T-helper 1 cell treated with Interleukin-12 subunit alpha and Interleukin-12 subunit beta and Interleukin-4 antibody, amounts not matched to agents 30 μg/mL and 1 μg/mL, for 36 hours (primary cell): Measurements from ENCODE around the gene POLR2E.
"Not testable (repeated sequence)": the region's sequence is repeated elsewhere in the genome, so short reads cannot be mapped to it uniquely, and the experiment has no call there.

Experiments used
- H3K27ac Mint-ChIP-seq: one replicate; pipeline ENCODE4 v1.8.0; 2021; ENCODE audit warnings: mild to moderate bottlenecking, mixed read lengths
- H3K27me3 Mint-ChIP-seq: one replicate; pipeline ENCODE4 v1.8.0; 2021; ENCODE audit warnings: low read depth, mixed read lengths
- H3K36me3 Mint-ChIP-seq: one replicate; pipeline ENCODE4 v1.8.0; 2021; ENCODE audit warnings: low read depth, mixed read lengths
- H3K4me1 Mint-ChIP-seq: one replicate; pipeline ENCODE4 v1.8.0; 2021; ENCODE audit warnings: low read depth, mixed read lengths
- H3K4me3 Mint-ChIP-seq: one replicate; pipeline ENCODE4 v1.8.0; 2021; ENCODE audit warnings: mild to moderate bottlenecking, moderate library complexity, mixed read lengths
- H3K9me3 Mint-ChIP-seq: one replicate; pipeline ENCODE4 v1.8.0; 2021; ENCODE audit warnings: mixed read lengths

The POLR2E gene

DNA sequence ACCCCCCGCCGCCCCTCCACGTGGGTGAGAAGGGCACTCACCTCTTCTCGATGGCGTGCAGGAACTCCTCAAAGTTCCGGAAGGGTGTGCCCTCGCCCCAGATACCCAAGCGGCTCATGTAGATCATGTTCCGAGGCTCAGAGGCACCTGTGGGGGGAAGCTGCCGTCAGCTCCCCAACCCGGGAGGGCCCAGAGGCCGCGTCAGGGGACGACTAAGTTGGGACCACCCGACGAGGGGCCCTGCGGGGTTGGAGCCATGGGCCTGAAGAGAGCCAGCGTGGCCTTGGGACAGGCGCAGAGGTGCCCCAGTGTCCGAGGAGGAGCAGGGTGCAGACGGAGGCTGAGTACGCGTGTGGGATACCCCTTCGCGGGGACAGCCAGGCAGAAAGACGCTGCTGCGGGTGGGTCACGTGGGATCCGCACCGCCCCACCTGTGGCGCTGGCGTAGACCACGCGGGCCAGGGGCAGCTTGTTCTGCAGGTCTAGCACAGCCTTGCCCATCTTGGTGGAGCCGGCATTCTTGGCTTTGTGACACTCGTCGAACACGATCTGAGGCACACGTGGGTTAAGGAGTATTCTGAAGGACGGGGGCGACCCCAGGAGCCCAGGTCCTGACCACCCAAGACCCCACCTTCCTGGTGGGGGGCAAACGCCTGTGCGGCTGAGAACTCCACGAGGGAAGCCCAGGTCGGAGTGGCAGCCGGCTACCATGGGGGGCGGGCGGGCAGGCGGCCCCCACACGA lies 24.5 kb upstream of the POLR2E start:
- peaks cover 5% of the 10 kb centered on the region for H3K4me1 Mint-ChIP-seq
- H3K4me3 Mint-ChIP-seq: no peak overlapping the region
- H3K27me3 Mint-ChIP-seq: no peaks in the 10 kb centered on the region
- H3K9me3 Mint-ChIP-seq: no peaks in the 10 kb centered on the region
- H3K27ac Mint-ChIP-seq: no peak overlapping the region
- peaks cover 17% of the 10 kb centered on the region for H3K36me3 Mint-ChIP-seq

DNA sequence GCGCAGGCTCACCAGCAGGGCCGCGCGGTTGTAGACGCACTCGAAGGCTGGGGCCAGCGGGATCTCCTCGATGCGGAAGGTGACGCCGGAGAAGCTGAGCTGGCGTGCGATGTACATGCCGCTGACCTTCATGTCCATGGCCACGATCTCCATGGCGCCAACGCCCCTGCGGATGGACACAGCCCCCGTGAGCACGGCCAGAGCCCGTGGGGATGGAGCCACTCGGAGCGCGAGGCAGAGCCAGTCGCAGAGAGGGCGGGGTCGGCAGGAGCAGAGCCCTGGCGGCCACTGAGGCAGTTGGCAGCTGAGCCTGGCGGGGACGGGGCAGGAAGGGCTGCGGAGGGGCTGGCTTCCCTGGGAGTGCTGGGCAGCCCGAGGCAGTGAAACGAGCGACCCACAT lies 23.8 kb upstream of the POLR2E start:
- H3K9me3 Mint-ChIP-seq: no peaks in the 10 kb centered on the region
- no peaks in the 10 kb centered on the region for H3K27me3 Mint-ChIP-seq
- H3K4me1 Mint-ChIP-seq: peaks cover 5% of the 10 kb centered on the region
- no peak overlapping the region for H3K4me3 Mint-ChIP-seq
- H3K27ac Mint-ChIP-seq: no peak overlapping the region
- peaks cover 17% of the 10 kb centered on the region for H3K36me3 Mint-ChIP-seq

DNA sequence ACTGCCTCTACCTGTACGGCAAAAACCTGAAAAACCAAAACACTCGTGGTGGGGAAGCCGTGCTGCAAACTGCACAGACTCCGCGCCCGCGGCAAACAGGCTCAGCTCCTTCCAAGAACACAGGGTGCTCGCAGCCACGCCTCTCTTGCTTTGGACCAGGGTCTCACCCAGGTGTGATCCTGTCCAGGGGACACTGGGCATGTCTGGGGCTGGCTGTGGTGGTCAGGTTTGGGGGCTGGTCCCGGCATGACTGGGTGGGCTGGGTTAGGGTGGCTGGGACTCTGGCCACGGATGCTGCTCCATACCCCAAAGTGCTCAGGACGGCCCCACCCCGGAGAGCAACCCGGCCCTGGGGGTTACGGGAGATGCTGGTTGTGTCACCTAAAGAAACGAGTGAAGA lies 22.5 kb upstream of the POLR2E start:
- no peaks in the 10 kb centered on the region for H3K27me3 Mint-ChIP-seq
- H3K36me3 Mint-ChIP-seq: peaks cover 11% of the 10 kb centered on the region
- H3K4me3 Mint-ChIP-seq: no peak overlapping the region
- peaks cover 2% of the 10 kb centered on the region for H3K4me1 Mint-ChIP-seq
- no peaks in the 10 kb centered on the region for H3K9me3 Mint-ChIP-seq
- no peak overlapping the region for H3K27ac Mint-ChIP-seq

- no peaks in the 10 kb centered on the region for H3K27me3 Mint-ChIP-seq
- no peak overlapping the region for H3K4me3 Mint-ChIP-seq
- no peak overlapping the region for H3K27ac Mint-ChIP-seq
- H3K36me3 Mint-ChIP-seq: peaks cover 11% of the 10 kb centered on the region
- H3K4me1 Mint-ChIP-seq: peaks cover 2% of the 10 kb centered on the region
- H3K9me3 Mint-ChIP-seq: no peaks in the 10 kb centered on the region
These were observed 21.8 kb upstream of the POLR2E start for GRCh38 chr19:1116726-1117581.

- H3K27ac Mint-ChIP-seq: no peak overlapping the region
- H3K9me3 Mint-ChIP-seq: no peaks in the 10 kb centered on the region
- no peaks in the 10 kb centered on the region for H3K4me1 Mint-ChIP-seq
- H3K4me3 Mint-ChIP-seq: no peak overlapping the region
- H3K27me3 Mint-ChIP-seq: no peaks in the 10 kb centered on the region
- peaks cover 4% of the 10 kb centered on the region for H3K36me3 Mint-ChIP-seq
These were observed 20.7 kb upstream of the POLR2E start for GRCh38 chr19:1115646-1116420.

GRCh38 chr19:1114728-1115127 lies 19.6 kb upstream of the POLR2E start:
- H3K27me3 Mint-ChIP-seq, H3K27ac Mint-ChIP-seq, H3K36me3 Mint-ChIP-seq, H3K9me3 Mint-ChIP-seq, H3K4me3 Mint-ChIP-seq, H3K4me1 Mint-ChIP-seq: not testable (repeated sequence)

DNA sequence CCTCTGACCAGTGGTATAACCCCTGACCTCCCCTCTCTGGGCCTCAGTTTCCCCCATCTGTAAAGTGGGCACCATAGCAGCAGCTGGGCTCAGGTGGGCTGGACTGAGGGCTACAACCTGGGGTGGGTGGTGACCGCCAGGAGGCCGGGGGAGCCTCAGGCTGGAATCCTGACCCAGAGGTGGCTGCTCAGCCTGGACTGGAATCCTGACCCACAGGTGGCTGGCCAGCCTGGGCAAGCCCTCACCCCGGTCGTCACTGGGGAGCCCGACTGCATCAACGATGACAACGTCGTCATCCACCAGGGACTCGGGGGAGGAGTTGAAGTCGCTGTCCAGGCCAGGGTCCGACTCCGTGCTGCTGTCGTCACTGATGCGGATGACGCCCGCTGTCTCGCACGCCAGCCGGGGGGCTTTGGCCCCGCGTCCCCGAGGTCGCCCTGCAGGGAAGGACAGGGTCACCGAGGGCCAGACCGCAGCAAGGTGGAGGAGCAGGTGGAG lies 18.9 kb upstream of the POLR2E start:
- Mint-ChIP-seq H3K9me3 (no peaks in the 10 kb centered on the region), H3K36me3 (peaks cover 4% of the 10 kb centered on the region), H3K4me1 (no peaks in the 10 kb centered on the region), H3K27ac (no peak overlapping the region), H3K4me3 (no peak overlapping the region), H3K27me3 (no peaks in the 10 kb centered on the region)

DNA sequence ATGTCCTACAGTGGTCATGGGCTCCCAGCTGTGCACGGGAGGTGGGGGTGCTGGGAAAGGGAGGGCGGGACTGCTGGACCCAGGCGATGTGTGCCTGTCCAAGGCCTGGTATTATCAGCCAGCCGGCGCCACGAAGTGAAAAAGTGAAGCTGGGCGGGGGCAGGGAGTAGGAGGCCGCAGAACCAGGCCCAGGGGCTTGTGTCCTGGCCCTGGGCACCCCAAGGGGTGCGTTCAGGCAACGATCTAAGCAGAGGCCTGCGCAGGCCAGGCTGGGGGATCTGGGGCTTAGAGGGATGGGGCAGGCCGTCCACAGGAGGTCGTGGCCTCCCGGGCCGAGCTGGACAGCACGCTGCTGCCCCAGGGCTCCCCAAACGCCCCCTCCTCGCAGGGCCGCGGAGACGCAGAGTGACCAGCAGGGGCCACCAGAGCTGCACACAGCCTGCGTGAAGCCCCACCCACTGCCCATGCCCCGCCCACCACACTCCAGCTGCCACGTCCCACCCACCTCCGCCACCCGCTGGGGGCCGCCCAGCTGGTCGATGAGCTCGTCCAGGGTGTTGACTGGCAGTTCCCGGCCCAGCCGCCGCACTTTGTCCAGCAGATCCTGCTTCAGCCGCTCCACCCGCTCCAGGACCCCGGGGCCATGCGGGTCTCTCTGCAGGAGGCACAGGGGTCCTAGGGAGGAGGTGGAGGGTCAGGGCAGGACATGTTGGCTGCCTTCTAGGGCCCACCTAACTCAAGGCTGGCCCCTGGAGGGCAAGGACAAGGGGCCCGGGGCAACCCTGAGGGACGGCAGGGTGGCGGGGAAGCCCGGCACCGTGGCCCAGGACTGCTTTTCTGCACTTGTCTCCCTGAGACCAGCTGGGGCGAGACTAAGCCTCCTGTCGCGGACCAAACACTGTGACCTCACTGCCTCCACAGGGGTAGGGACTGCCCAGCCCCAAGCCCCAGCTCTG lies 18.1 kb upstream of the POLR2E start:
- Mint-ChIP-seq H3K4me3 (no peak overlapping the region), H3K4me1 (no peaks in the 10 kb centered on the region), H3K27me3 (no peaks in the 10 kb centered on the region), H3K27ac (no peak overlapping the region), H3K9me3 (no peaks in the 10 kb centered on the region), H3K36me3 (peaks cover 4% of the 10 kb centered on the region)

- H3K27me3 Mint-ChIP-seq: no peaks in the 10 kb centered on the region
- H3K9me3 Mint-ChIP-seq: no peaks in the 10 kb centered on the region
- no peaks in the 10 kb centered on the region for H3K4me1 Mint-ChIP-seq
- peaks cover 2% of the 10 kb centered on the region for H3K36me3 Mint-ChIP-seq
- no peak overlapping the region for H3K27ac Mint-ChIP-seq
- no peak overlapping the region for H3K4me3 Mint-ChIP-seq
These were observed 17.3 kb upstream of the POLR2E start for GRCh38 chr19:1112268-1113029.

- Mint-ChIP-seq H3K9me3 (no peaks in the 10 kb centered on the region), H3K36me3 (peaks cover 3% of the 10 kb centered on the region), H3K27ac (no peak overlapping the region), H3K27me3 (no peaks in the 10 kb centered on the region), H3K4me1 (no peaks in the 10 kb centered on the region), H3K4me3 (no peak overlapping the region)
These were observed 16.6 kb upstream of the POLR2E start for GRCh38 chr19:1111641-1112267.

GRCh38 chr19:1110809-1111640 lies 15.8 kb upstream of the POLR2E start:
- Mint-ChIP-seq H3K36me3 (peaks cover 7% of the 10 kb centered on the region), H3K27me3 (no peaks in the 10 kb centered on the region), H3K4me1 (peaks cover under 1% of the 10 kb centered on the region), H3K4me3 (no peak overlapping the region), H3K9me3 (no peaks in the 10 kb centered on the region), H3K27ac (no peak overlapping the region)
